Measurements from ENCODE around the gene MRPS23. TPM values are rescaled to one million over a fixed set of nuclear protein-coding genes. Genes with fewer than 3 reads are reported as not detected.

Gene MRPS23
- total and polyA plus RNA-seq, 2 of the 13 experiments (the other 11 are each of a cell fraction or from before 2014, with no cell fraction given) = 63.2 to 181 TPM

DNA sequence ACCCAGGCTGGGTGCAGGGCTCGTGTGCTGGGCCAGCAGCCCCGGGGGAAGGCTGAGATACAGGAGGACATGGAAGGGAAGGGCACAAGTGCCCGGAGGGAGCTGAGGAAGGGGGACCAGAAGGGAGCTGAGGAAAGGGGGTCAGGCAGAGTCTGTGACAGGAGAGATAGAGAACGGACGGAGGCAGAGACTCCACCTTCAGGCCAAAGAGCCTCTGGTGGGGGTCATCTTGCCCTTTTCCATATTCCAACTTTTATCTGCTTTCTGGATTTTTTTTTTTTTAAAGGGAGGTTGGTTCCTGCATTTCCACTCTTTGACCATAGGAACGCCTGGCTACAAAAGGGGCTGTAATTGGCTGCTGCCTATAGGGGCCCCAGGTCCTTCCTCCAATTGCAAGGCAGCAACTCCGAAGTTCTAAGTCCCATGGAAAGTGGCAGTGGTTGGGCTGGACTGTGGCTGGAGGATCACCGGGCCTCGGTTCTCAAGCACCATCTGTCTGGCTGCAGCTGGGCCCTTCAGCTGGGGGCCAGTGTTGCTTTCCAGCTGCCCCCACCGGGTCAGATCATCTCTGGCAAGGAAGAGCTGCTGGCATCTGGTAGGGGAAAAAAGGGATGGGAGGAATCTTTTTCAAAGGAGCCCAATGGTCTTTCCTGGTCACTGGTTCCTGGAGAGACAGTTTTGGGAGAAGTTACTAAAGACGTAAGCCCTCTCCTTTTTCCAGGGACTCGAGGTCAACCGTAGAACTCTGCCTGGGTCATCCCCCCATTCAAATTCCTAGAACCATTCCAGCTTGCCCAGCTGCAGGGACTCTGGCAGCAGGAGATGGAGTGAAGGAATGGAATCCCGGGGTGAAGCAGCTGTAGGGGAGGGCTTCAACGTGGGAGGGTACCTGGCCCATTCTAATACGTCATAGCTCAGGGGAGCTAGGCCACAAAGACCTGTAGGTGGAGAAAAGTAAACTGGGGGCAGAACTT, 13.1 kb upstream of the MRPS23 start (continued):
- TF ChIP-seq MAFG (CRISPR knock-in tag; IDR thresholded peaks at IDR 0.05) (no peak), ZBTB1 (CRISPR knock-in tag; IDR thresholded peaks at IDR 0.05; ENCODE audit: borderline replicate concordance) (no peak), ZNF468 (CRISPR knock-in tag; IDR thresholded peaks at IDR 0.05) (peak; percentile 25; the same call in 1 of the 2 replicates), SCMH1 (CRISPR knock-in tag; IDR thresholded peaks at IDR 0.05; ENCODE audit: borderline replicate concordance) (no peak), AKAP8 (CRISPR knock-in tag; IDR thresholded peaks at IDR 0.05) (no peak), ZNF24 (IDR thresholded peaks at IDR 0.05) (0 out of 2 replicates have a peak, but pooled peaks have one; percentile 28), ZNF558 (CRISPR knock-in tag; IDR thresholded peaks at IDR 0.05; ENCODE audit: borderline replicate concordance) (no peak), ZNF101 (CRISPR knock-in tag; IDR thresholded peaks at IDR 0.05; ENCODE audit: borderline replicate concordance, low read depth) (no peak), ZFP36L1 (CRISPR knock-in tag; IDR thresholded peaks at IDR 0.05) (0 out of 2 replicates have a peak, but pooled peaks have one; percentile 1), SNRNP70 (IDR thresholded peaks at IDR 0.05; ENCODE audit: low read depth, low read length) (no peak), FOXA1 (IDR thresholded peaks at IDR 0.05) (no peak), FOXA1 (CRISPR knock-in tag; IDR thresholded peaks at IDR 0.05) (no peak)
- TF ChIP-seq, protein P1, sequence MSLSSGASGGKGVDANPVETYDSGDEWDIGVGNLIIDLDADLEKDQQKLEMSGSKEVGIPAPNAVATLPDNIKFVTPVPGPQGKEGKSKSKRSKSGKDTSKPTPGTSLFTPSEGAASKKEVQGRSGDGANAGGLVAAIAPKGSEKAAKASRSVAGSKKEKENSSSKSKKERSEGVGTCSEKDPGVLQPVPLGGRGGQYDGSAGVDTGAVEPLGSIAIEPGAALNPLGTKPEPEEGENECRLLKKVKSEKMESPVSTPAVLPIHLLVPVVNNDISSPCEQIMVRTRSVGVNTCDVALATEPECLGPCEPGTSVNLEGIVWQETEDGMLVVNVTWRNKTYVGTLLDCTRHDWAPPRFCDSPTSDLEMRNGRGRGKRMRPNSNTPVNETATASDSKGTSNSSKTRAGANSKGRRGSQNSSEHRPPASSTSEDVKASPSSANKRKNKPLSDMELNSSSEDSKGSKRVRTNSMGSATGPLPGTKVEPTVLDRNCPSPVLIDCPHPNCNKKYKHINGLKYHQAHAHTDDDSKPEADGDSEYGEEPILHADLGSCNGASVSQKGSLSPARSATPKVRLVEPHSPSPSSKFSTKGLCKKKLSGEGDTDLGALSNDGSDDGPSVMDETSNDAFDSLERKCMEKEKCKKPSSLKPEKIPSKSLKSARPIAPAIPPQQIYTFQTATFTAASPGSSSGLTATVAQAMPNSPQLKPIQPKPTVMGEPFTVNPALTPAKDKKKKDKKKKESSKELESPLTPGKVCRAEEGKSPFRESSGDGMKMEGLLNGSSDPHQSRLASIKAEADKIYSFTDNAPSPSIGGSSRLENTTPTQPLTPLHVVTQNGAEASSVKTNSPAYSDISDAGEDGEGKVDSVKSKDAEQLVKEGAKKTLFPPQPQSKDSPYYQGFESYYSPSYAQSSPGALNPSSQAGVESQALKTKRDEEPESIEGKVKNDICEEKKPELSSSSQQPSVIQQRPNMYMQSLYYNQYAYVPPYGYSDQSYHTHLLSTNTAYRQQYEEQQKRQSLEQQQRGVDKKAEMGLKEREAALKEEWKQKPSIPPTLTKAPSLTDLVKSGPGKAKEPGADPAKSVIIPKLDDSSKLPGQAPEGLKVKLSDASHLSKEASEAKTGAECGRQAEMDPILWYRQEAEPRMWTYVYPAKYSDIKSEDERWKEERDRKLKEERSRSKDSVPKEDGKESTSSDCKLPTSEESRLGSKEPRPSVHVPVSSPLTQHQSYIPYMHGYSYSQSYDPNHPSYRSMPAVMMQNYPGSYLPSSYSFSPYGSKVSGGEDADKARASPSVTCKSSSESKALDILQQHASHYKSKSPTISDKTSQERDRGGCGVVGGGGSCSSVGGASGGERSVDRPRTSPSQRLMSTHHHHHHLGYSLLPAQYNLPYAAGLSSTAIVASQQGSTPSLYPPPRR (CRISPR knock-in tag; IDR thresholded peaks at IDR 0.05; ENCODE audit: borderline replicate concordance) = no peak
- TF ChIP-seq, protein P2, sequence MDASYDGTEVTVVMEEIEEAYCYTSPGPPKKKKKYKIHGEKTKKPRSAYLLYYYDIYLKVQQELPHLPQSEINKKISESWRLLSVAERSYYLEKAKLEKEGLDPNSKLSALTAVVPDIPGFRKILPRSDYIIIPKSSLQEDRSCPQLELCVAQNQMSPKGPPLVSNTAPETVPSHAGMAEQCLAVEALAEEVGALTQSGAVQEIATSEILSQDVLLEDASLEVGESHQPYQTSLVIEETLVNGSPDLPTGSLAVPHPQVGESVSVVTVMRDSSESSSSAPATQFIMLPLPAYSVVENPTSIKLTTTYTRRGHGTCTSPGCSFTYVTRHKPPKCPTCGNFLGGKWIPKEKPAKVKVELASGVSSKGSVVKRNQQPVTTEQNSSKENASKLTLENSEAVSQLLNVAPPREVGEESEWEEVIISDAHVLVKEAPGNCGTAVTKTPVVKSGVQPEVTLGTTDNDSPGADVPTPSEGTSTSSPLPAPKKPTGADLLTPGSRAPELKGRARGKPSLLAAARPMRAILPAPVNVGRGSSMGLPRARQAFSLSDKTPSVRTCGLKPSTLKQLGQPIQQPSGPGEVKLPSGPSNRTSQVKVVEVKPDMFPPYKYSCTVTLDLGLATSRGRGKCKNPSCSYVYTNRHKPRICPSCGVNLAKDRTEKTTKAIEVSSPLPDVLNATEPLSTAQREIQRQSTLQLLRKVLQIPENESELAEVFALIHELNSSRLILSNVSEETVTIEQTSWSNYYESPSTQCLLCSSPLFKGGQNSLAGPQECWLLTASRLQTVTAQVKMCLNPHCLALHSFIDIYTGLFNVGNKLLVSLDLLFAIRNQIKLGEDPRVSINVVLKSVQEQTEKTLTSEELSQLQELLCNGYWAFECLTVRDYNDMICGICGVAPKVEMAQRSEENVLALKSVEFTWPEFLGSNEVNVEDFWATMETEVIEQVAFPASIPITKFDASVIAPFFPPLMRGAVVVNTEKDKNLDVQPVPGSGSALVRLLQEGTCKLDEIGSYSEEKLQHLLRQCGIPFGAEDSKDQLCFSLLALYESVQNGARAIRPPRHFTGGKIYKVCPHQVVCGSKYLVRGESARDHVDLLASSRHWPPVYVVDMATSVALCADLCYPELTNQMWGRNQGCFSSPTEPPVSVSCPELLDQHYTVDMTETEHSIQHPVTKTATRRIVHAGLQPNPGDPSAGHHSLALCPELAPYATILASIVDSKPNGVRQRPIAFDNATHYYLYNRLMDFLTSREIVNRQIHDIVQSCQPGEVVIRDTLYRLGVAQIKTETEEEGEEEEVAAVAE (CRISPR knock-in tag; IDR thresholded peaks at IDR 0.05; ENCODE audit: borderline replicate concordance) = peak; percentile 100
- TF ChIP-seq, protein P3, sequence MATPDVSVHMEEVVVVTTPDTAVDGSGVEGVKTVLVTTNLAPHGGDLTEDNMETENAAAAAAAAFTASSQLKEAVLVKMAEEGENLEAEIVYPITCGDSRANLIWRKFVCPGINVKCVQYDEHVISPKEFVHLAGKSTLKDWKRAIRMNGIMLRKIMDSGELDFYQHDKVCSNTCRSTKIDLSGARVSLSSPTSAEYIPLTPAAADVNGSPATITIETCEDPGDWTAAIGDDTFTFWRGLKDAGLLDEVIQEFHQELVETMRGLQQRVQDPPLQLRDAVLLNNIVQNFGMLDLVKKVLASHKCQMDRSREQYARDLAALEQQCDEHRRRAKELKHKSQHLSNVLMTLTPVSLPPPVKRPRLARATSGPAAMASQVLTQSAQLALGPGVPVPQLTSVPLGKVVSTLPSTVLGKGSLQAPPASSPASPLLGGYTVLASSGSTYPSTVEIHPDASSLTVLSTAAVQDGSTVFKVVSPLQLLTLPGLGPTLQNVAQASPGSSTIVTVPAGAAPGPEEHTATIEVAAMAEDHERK (CRISPR knock-in tag; IDR thresholded peaks at IDR 0.05; ENCODE audit: low read depth) = no peak
- TF ChIP-seq, protein P4, sequence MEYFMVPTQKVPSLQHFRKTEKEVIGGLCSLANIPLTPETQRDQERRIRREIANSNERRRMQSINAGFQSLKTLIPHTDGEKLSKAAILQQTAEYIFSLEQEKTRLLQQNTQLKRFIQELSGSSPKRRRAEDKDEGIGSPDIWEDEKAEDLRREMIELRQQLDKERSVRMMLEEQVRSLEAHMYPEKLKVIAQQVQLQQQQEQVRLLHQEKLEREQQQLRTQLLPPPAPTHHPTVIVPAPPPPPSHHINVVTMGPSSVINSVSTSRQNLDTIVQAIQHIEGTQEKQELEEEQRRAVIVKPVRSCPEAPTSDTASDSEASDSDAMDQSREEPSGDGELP (IDR thresholded peaks at IDR 0.05; ENCODE audit: borderline replicate concordance, low read depth) = no peak; the same call in 1 of the 2 replicates

All from HepG2 (cell line).